ENCODE measurements around the gene ITGA3.

- TF ChIP-seq CTCF (IDR thresholded peaks at IDR 0.05) (no peak), POLR2A (IDR thresholded peaks at IDR 0.05) (no peak)
Measured at GRCh38 chr17:50133769-50134099, 77.8 kb downstream of the ITGA3 start.

All from thyroid gland (tissue), 4 donors.